Effector memory CD8-positive, alpha-beta T cell (primary cell): ENCODE data around the gene MCM8.

Experiments
- ATAC-seq: fragments of 150-1000 bp; cut with Tn5 transposase; replicated peaks from 2 replicates; pipeline ENCODE4 v1.10.0; 2021; ENCODE audit warnings: mild to moderate bottlenecking, moderate library complexity
- DNase-seq, 3 experiments: peaks; one replicate each; pipeline ENCODE4 v3.0.0; 2021
- H3K27ac Mint-ChIP-seq, 2 donors: one replicate each; pipeline ENCODE4 v1.8.0; 2022; ENCODE audit warnings: mild to moderate bottlenecking in 2 of 2, mixed read lengths in 2 of 2, moderate library complexity in 2 of 2
- H3K27me3 Mint-ChIP-seq, 2 donors: one replicate each; pipeline ENCODE4 v1.8.0; 2022; ENCODE audit warnings: mixed read lengths in 2 of 2
- H3K36me3 Mint-ChIP-seq: one replicate; pipeline ENCODE4 v1.8.0; 2022; ENCODE audit warnings: mild to moderate bottlenecking, moderate library complexity, mixed read lengths; ENCODE audit not compliant: insufficient read depth
- H3K4me1 Mint-ChIP-seq, 2 donors: one replicate each; pipeline ENCODE4 v1.8.0; 2022; ENCODE audit warnings: low read depth in 2 of 2, mixed read lengths in 2 of 2
- H3K4me3 Mint-ChIP-seq, 2 donors: one replicate each; pipeline ENCODE4 v1.8.0; 2022; ENCODE audit warnings: mild to moderate bottlenecking in 2 of 2, mixed read lengths in 2 of 2, moderate library complexity in 2 of 2
- H3K9me3 Mint-ChIP-seq, 2 donors: one replicate each; pipeline ENCODE4 v1.8.0; 2022; ENCODE audit warnings: mixed read lengths in 2 of 2

Gene MCM8

DNA sequence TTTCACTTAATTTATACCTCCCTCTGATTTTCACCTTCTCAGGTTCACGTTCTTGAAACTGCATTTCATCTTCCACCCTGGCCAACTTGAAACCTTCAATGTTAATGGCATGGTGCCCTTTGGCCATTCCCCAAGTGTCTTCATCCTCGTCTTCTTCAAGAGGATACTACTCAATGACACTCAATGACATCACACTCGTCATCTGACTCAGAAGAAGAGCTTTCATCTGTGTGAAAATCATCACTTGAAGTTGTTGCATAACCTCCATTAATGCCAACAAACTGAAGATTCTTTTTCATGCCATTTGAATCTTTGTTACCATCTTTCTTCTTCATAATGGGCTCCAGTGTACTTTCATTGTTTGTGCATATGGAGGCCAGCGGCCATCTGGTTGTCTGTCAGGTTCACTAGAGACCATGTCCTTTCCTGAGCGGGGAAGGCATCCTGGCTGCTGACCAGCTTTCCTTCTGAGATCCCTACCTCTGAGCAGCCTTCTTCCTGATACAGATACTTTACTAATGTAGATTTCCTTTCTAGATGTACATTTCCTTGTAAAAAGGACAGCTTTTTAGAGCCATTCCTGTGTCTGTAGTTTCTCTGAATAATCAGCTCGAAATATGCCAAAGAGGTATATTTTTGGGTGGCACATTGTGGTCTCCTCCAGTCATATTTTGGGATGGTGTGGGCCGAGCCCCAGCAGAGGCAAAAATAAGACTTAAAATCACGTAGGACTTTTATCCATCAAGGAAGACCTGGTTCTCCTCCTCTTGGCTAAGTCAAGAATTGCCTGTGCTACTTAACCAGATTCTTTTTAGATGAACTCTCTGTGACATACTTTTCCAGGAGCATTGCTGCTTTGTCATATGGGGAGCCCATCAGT, 21.4 kb upstream of the MCM8 start:
- Mint-ChIP-seq H3K4me1 (no peaks in the 10 kb centered on the region), H3K36me3 (no peaks in the 10 kb centered on the region), H3K27ac (no peak overlapping the region), H3K27me3 (peaks cover 24 to 35% of the 10 kb centered on the region in 2 donors), H3K9me3 (no peaks in the 10 kb centered on the region), H3K4me3 (no peak overlapping the region)
- DNase-seq (no peak), ATAC-seq (no peak)

DNA sequence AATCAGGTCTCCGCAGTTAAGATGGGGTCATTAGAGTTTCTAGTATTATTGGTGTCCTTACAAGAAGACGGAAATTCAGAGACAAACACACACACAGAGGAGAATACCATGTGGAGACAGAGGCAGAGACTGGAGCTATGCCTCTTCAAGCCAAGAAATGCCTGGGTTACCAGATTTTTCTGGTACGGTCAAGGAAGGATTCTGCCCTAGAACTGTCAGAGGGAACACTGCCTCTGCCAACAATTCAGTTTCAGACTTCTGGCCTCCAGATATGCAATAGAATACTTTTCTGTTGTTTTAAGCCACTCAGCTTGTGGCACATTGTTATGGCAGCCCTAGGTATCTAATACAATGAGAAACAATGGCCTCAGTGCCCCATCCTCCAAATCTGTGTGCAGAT, 19.0 kb upstream of the MCM8 start:
- DNase-seq = no peak

DNA sequence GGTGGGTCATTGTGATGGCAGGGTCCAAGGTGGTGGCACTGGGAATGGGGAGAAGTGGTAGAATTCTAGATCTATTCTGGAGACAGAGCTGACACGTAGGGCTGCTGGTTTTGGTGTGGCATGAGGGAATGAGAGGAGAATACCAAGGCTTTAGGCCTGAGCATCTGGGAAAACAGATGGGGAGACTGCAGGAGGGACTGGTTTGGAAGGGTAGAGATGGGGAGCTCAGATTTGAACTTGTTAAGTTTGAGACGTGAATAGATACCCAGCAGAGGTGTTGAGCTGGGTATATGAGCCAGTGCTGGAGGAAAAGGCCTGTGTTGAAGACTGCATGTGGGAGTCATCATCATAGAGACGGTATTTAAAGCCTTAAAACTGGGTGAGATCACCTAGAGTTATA, 17.7 kb upstream of the MCM8 start:
- H3K27ac Mint-ChIP-seq = no peak overlapping the region
- H3K4me3 Mint-ChIP-seq = no peak overlapping the region
- peaks cover 20 to 28% of the 10 kb centered on the region in 2 donors for H3K27me3 Mint-ChIP-seq
- no peaks in the 10 kb centered on the region for H3K4me1 Mint-ChIP-seq
- peaks cover 2% of the 10 kb centered on the region for H3K36me3 Mint-ChIP-seq
- DNase-seq (no peak), ATAC-seq (no peak)
- H3K9me3 Mint-ChIP-seq = no peaks in the 10 kb centered on the region

More for the DNA sequence above, 19.0 kb upstream of the MCM8 start:
- H3K36me3 Mint-ChIP-seq = no peaks in the 10 kb centered on the region
- no peak overlapping the region for H3K4me3 Mint-ChIP-seq
- no peaks in the 10 kb centered on the region for H3K9me3 Mint-ChIP-seq
- H3K27ac Mint-ChIP-seq = no peak overlapping the region
- H3K27me3 Mint-ChIP-seq = peaks cover 24 to 28% of the 10 kb centered on the region in 2 donors
- H3K4me1 Mint-ChIP-seq = no peaks in the 10 kb centered on the region
- no peak for ATAC-seq

DNA sequence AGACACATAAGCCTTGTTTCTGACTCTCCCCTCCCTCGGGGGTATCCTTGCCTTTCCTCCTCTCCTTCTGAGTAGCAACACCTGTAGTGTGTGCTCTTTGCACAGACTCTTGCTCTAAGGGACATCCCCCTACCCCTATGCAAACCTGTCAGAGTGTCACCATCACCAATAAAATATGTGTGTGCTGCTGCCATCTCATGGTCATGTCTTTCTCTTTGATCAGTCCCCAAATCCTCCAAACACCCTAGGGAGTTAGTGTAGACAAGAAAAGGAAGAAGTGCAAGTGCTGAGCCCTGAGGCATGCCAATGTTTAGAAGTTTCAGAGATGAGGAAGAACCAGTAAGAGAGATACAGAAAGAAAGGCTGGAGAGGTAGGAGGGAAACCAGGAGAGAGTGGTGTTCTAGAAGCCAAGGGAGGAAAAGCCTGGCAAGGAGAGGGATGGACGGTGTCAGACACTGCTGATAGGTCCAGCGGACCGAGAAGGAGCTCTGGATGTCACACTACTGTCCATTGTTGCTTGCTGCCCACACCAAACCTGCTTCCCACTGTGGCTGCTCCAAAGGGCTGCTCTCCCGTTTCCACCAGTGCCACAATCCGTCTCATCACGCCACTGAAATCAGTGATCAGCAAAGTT, 16.5 kb upstream of the MCM8 start:
- Mint-ChIP-seq H3K4me3 (no peak overlapping the region), H3K4me1 (no peaks in the 10 kb centered on the region), H3K27me3 (peaks cover 15 to 22% of the 10 kb centered on the region in 2 donors), H3K9me3 (no peaks in the 10 kb centered on the region), H3K36me3 (peaks cover 12% of the 10 kb centered on the region), H3K27ac (no peak overlapping the region)
- no peak for ATAC-seq
- DNase-seq = no peak

DNA sequence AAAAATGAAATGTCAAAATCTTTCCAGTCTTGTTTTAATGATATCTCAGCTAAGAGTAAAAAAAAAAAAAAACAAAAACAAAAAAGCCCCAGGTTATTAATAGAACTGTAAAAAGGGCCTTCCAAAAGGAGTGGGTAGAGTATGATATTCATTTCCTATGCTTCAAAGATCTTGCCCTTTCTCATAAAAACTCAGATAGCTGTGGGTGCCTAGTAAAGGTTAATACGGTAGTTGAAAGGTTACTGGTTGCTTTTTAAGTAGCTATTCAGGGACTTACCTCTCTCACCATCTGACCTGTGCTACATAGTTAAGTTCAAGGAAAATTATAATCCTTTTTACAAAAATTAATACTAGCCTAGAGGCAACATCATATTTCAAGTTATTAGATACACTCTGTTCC, 15.1 kb upstream of the MCM8 start:
- Mint-ChIP-seq H3K27ac (no peak overlapping the region), H3K4me1 (no peaks in the 10 kb centered on the region), H3K36me3 (peaks cover 22% of the 10 kb centered on the region), H3K9me3 (no peaks in the 10 kb centered on the region), H3K27me3 (peaks cover 7 to 9% of the 10 kb centered on the region in 2 donors), H3K4me3 (no peak overlapping the region)
- DNase-seq (no peak), ATAC-seq (no peak)

DNA sequence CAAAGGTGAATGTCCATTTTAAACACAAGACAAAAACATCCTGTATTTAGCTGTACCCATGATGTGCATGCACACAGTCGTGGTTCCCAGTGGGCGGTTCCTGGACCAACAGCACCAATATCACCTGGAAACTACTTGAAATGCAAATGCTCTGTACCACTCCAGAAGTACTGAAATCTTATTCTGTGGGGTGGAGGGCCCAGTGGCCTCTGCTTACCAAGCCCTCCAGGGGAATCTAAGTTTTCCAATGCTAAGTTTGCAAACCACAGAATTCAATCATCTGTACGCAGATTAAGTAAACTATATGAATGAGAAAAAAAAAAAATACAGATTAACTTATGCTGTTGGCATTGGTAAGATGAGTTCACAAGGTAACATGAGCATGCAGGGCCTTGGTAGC, 14.2 kb upstream of the MCM8 start:
- Mint-ChIP-seq H3K9me3 (no peaks in the 10 kb centered on the region), H3K4me1 (no peaks in the 10 kb centered on the region), H3K36me3 (peaks cover 29% of the 10 kb centered on the region), H3K4me3 (no peak overlapping the region), H3K27me3 (peaks cover 0 to under 1% of the 10 kb centered on the region in 2 donors), H3K27ac (no peak overlapping the region)
- DNase-seq (no peak), ATAC-seq (no peak)

DNA sequence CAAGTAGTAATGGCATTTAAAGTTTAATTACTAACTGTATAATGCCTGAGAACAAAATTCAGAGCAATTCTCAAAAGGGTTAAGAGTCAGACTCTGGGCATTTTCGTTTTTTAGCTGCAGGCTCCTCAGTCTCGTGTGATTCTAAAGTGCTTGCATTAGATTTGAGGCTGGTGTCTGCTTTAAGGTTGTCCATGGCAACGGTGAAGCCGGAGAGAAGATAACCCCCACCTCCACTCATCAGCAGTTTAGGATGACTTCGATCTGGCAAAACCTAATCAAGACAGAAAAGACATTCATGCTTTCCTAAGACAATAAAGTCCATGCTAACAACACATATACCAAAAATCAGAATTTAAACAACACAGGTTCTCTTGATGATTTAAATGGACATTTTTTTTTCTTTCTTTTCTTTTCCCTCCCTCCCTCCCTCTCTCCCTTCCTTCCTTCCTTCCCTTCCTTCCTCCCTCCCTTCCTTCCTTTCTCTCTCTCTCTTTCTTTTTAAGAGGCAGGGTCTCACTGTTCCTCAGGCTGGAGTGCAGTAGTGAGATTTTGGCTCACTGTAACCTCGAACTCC, 11.9 kb upstream of the MCM8 start:
- H3K27me3 Mint-ChIP-seq = no peaks in the 10 kb centered on the region
- ATAC-seq = no peak
- peak overlapping the region in 1 of 2 donors; percentile 49 for H3K27ac Mint-ChIP-seq
- H3K4me3 Mint-ChIP-seq = no peak overlapping the region
- H3K4me1 Mint-ChIP-seq = no peaks in the 10 kb centered on the region
- H3K36me3 Mint-ChIP-seq = peaks cover 47% of the 10 kb centered on the region
- H3K9me3 Mint-ChIP-seq = no peaks in the 10 kb centered on the region
- DNase-seq = no peak

DNA sequence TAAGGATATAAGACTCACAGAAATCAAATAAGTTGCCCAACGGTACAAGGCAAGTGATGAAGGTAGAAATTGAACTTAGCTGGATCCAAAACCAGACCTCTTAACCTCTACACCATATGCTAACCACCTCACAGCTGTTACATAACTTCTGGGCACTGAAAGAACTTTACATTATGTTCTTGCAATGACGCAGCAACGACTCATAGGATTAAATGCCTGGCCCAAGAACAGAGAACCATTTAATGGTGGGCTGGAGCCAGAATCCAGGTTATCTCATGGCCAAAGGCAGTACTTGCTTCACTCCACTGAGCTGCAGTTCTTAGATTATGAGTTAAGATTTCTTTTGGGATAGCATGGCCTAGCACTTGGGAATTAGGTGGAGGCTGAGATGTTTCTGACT, 4.5 kb upstream of the MCM8 start:
- Mint-ChIP-seq H3K27me3 (no peaks in the 10 kb centered on the region), H3K4me1 (peaks cover 28 to 31% of the 10 kb centered on the region in 2 donors), H3K4me3 (no peak overlapping the region), H3K36me3 (peaks cover 49% of the 10 kb centered on the region), H3K9me3 (no peaks in the 10 kb centered on the region), H3K27ac (peak overlapping the region in 1 of 2 donors; percentile 32)
- ATAC-seq = no peak
- DNase-seq = no peak

DNA sequence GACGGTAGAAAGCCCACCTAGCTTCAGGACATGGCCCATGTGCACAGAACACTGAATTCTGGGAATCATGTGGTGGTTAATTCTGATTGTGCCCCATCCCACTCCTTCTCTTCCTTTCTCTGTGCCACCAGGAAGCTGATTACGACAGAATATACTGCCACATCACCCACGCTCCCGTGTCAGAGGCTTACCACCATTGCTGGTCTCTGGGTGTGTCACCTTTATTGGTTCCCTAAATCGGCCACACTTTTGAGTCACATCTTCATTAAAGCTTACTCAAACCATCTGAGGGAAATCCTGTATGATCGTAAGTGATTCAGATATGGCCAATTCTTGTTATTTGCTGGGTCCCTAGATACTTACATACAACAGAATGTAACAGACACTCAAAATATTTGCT, 3.2 kb upstream of the MCM8 start:
- DNase-seq = no peak
- Mint-ChIP-seq H3K9me3 (no peaks in the 10 kb centered on the region), H3K4me3 (no peak overlapping the region), H3K27ac (peak overlapping the region; percentile 71 to 94), H3K27me3 (no peaks in the 10 kb centered on the region), H3K4me1 (peaks cover 30 to 35% of the 10 kb centered on the region in 2 donors), H3K36me3 (peaks cover 47% of the 10 kb centered on the region)
- no peak for ATAC-seq

DNA sequence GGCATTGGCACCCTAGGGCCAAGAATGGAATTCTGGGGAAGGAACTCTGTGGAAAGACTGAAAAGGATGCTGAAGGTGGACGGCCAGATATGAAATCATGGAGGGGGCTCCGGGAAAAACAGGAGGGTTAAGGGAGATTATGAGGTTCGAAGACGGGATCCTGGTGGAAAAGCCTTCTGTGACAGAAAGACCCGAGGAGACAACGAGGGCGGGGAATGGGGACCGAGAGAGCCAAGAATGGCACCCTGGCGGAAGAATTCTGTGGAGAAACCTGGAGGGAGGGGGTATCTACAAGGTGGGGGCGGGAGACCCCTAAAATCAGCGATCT, 545 bp upstream of the MCM8 start:
- no peak for DNase-seq
- Mint-ChIP-seq H3K36me3 (peaks cover 38% of the 10 kb centered on the region), H3K9me3 (no peaks in the 10 kb centered on the region), H3K27me3 (no peaks in the 10 kb centered on the region), H3K27ac (peak overlapping the region; percentile 93 to 94), H3K4me3 (peak overlapping the region; percentile 83 to 89), H3K4me1 (peaks cover 27 to 32% of the 10 kb centered on the region in 2 donors)
- no peak for ATAC-seq

DNA sequence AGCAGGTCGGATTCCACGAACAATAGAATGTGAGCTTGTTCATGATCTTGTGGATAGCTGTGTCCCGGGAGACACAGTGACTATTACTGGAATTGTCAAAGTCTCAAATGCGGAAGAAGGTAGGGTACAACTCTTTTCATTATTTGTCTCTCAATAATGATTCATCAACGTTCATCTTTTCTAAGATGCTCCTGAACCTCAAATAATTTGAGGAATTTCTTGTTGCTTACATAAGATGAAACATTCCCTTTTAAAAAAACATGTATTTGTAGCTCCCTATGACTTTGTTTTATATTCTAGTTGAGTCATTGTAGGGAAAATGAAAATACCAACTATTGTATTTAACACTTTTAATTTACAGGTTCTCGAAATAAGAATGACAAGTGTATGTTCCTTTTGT, 17.0 kb downstream of the MCM8 start:
- no peak for ATAC-seq
- Mint-ChIP-seq H3K27me3 (no peaks in the 10 kb centered on the region), H3K9me3 (no peaks in the 10 kb centered on the region), H3K36me3 (peaks cover 35% of the 10 kb centered on the region), H3K27ac (no peak overlapping the region), H3K4me1 (peaks cover 0 to 4% of the 10 kb centered on the region in 2 donors), H3K4me3 (no peak overlapping the region)
- DNase-seq = no peak

DNA sequence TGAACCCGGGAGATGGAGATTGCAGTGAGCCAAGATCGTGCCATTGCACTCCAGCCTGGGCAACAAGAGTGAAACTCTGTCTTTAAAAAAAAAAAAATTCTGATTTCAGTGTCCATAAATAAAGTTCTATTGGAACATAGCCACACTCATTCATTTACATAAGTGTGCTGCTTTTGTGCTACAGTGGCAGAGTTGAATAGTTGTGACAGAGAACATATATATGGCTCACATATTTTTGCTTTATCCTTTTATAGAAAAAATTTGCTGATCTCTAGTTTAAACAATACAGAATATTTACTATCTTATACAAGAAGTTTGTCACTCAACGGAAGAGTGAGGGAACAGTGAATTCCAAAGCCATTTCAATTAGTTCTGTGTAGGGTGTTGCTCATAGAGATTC, 18.0 kb downstream of the MCM8 start:
- ATAC-seq (no peak), DNase-seq (no peak)
- no peak overlapping the region for H3K4me3 Mint-ChIP-seq
- no peaks in the 10 kb centered on the region for H3K27me3 Mint-ChIP-seq
- H3K4me1 Mint-ChIP-seq = no peaks in the 10 kb centered on the region
- no peak overlapping the region for H3K27ac Mint-ChIP-seq
- peaks cover 32% of the 10 kb centered on the region for H3K36me3 Mint-ChIP-seq
- H3K9me3 Mint-ChIP-seq = no peaks in the 10 kb centered on the region

DNA sequence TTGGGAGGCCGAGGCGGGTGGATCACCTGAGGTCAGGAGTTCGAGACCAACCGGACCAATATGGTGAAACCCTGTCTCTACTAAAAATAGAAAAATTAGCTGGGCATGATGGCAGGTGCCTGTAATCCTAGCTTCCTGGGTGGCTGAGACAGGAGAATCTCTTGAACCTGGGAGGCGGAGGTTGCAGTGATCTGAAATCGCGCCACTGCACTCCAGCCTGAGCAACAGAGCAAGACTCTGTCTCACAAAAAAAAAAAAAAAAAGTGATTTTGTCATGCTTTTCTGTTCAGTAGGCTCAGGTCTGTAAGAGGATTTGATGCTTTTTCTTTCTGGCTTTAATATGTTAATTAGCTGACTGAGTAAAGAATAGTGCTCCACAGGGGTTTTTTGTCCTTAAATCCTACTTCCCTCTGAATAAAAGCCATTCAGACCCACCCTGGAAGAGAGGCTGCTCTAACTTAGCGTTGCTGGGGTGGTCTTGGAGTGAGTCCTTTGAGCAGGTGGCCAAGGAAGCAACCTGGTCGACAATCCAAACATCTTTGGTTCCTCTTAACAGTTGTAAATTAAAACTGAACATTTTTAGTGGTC, 19.0 kb downstream of the MCM8 start:
- no peak overlapping the region for H3K27ac Mint-ChIP-seq
- H3K36me3 Mint-ChIP-seq = peaks cover 27% of the 10 kb centered on the region
- no peak for ATAC-seq
- no peaks in the 10 kb centered on the region for H3K27me3 Mint-ChIP-seq
- no peak for DNase-seq
- H3K9me3 Mint-ChIP-seq = no peaks in the 10 kb centered on the region
- no peak overlapping the region for H3K4me3 Mint-ChIP-seq
- H3K4me1 Mint-ChIP-seq = no peaks in the 10 kb centered on the region
